GM19099 (cell line): ENCODE results near the gene TOM1L2.

ENCODE experiments used
- POLR2A ChIP-seq: IDR thresholded peaks from 3 replicates; pipeline ENCODE4 v1.6.1; 2011; ENCODE audit warnings: low read depth; ENCODE audit not compliant: insufficient read length; ENCODE audit errors: extremely low read depth

TOM1L2 gene

DNA sequence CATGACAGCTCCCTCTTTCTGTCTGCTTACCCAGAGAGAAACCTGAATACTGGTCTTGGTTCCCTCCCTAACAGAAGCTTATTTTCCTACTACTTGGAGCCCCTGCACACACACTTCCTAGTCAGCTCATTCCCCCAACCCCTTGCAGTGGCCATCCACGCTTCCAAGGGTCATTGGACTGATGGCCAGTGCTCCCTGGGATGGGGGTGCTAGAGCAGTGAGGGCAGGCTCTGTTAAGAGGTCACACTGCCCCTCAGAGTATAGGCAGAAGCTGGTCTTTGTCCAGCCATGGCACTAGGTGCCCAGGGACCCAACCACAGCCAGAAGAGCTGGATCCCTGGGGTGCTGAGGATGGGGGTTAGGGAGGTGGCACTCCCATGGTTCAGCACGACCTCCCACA, 13.0 kb upstream of the TOM1L2 start:
- no peak for TF ChIP-seq POLR2A

DNA sequence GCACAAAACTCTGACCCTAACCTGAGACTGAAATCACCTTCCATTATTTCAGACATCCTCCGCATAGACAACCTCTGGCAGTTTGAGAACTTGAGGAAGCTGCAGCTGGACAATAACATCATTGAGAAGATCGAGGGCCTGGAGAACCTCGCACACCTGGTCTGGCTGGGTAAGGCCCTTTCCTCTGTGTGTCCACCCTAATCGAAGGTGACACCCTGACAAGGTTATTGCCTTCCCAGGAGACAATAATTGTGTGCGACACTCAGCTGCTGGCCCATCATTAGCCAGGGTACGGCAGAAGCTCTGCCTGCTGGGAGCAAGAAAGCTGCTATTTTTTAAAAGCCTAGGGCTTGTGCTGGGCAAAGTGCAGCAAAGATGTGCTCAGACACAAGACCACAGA, 11.6 kb upstream of the TOM1L2 start:
- no peak for TF ChIP-seq POLR2A

DNA sequence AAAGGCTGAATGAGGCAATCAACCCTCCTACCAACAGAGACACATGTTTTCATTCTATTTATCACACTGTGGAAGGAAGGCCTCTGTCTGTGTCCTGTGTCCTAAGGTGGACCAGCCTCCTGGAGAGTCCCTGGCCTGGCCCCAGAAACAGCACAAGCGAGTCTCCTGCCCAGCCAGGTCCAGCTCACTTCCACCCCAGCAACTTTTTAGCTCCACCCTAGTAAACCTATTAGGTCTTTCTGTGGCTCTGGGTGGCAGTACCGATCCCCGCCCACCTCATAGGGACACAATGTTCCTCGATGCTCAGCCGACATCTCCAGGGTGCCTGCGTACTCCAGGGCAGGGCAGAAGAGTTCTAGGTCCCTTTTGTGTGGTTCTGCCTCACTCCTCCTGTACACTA, 11.2 kb upstream of the TOM1L2 start:
- TF ChIP-seq POLR2A = no peak

DNA sequence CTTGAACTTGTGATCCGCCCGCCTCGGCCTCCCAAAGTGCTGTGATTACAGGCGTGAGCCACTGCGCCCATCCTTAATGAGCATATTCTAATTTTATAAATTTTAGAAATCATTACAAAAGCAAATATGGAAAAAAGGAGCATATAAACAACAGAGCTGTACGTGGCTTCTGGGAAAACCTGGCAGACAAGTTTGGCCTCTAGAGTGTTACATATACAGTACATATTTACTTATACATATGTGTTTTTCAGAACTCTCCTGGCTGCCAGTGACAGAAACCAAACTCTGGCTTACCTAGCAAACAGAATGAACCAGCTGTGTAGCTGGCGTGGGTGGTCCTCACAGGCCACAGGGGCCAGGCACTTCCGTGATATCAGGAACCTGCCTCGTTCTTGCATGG, 10.6 kb upstream of the TOM1L2 start:
- no peak for TF ChIP-seq POLR2A

DNA sequence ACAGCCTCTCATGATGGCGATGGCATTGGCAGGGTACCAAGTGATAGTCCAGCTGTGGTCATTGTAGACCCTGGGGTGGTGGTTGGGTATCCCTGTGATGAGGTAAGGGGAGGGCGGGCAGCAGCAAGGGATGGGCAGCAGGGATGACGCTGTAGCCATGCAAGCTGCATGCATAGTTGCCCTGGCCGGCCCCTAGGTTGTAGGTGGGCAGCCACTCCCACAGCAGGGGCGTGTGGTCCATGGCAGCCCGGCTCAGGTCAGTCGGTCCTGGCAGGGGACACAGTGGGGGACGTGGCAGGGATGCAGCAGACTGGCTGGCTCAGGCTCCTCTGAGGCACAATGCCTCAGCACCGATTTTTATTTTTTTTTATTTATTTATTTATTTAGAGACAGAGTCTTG, 9.1 kb upstream of the TOM1L2 start:
- TF ChIP-seq POLR2A = no peak

DNA sequence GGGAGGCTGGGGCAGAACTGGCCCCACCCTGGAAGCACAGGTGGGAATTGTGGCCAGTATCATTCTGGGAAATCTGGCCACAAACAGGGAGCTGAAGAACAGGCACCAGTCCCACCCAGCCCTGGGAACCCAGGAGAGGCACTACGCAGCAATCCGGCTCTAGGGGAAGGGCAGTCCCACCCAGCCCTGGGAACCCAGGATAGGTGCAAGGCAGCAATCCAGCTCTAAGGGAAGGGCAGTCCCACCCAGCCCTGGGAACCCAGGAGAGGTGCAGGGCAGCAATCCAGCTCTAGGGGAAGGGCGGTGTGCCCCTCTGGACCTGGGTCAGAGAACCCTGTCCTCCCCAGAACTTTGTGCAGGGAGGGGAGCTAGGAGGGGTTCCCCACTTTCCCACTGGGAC, 7.6 kb upstream of the TOM1L2 start:
- TF ChIP-seq POLR2A = no peak

DNA sequence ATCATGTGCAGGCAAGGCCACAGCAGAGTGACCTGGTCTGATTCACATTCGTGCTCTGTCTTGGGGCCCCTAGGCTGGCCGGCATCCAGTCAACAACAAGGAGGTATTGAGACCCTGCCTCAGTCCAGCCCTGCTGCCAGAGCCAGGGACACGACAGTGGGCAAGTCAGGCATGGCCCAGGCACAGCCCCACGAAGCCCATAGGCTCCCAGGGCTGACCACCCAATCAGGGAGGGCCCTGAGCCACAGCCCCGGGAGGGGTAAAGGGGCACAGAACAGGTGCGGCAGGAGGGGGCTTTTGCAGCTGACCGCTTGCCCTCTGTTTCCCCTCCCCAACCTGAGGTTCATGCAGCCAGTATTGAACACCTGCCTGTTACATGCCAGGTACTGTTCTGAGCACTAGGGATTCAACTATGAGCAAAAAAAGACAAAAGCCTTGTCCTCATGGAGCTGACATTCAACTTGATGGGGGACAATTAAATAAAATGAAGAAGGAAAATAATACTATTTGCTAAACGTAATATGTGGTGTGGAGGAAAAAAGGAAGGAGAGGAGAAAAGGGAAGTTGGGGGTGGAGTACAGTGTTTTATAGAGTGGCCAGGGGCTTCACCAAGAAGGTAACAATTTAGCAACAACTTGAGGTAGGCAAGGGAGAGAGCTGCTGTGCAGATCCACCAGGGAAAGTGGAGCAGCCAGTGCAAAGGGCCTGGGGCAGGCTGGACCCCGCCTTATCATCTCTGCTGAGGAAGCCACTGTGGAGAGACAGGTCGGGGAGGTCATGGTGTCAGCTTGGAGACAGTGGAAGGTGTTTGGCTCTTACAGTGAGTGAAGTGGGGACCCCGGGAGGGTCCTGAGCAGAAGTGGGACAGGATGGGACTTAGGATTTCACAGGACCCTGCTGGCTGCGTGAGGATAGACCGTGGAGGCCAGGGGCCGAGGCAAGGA, 6.6 kb upstream of the TOM1L2 start:
- no peak for TF ChIP-seq POLR2A

DNA sequence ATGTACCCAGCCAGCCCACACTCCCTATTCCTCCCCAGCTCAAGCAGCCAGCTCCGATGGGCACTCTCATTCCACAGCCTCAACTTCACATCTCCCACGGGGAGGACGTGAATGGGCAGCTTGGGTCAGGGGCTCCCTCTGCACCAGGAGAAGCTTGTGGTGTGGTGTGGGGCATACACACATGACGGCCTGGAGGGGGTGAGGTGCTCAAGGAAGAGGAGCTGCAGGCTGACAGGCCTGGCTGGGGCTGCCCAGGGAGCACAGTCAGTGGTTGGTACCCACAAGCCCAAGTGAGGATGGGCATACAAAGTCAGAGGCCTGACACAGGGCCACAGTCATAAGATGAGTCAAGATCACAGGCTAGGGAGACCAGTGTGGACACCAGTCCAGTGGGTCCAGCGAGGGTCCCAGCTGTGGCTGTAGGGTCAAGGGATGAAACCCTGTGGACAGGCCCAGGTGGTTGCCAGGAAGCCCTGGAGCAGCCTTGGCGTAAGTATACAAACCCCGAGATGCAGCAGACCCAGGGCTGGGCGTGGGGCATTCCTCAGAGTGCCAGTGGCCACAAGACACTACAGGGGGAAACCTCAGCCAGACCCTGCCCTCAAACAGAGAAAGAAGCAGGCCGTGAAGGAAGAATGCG, 4.9 kb upstream of the TOM1L2 start:
- TF ChIP-seq POLR2A = no peak

DNA sequence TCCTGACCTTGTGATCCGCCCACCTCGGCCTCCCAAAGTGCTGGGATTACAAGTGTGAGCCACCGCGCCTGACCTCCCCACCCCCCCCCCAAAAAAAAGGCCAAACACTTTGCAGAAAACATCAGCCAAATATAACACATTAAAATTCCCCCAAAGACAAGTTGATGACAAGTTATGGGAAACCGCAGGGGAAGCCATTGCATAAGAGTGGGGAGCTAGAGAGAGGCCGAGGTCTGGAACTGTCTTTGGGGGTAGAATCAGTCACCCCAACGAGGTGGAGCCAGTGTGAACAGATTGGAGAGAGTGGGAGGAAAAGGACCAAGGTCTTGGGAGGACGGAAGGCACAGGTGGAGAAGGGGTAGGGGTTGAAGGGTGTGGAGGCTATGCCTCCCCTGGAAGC, 3.2 kb upstream of the TOM1L2 start:
- no peak for TF ChIP-seq POLR2A

DNA sequence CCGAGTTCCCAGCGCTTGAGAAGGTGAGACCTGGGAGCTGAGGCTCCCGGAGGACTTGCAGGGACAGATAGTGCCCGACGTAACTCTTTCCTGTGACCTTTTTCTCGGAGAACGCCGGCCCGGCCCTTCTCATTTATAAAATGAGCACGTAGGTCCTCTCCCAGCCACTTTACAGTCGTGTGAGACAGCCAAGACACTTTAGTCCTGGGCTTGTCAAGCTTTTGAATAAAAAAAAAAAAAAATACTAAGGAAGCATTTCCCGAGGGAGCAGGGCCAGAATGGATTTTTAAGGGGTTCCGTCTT, 703 bp upstream of the TOM1L2 start:
- no peak for TF ChIP-seq POLR2A

DNA sequence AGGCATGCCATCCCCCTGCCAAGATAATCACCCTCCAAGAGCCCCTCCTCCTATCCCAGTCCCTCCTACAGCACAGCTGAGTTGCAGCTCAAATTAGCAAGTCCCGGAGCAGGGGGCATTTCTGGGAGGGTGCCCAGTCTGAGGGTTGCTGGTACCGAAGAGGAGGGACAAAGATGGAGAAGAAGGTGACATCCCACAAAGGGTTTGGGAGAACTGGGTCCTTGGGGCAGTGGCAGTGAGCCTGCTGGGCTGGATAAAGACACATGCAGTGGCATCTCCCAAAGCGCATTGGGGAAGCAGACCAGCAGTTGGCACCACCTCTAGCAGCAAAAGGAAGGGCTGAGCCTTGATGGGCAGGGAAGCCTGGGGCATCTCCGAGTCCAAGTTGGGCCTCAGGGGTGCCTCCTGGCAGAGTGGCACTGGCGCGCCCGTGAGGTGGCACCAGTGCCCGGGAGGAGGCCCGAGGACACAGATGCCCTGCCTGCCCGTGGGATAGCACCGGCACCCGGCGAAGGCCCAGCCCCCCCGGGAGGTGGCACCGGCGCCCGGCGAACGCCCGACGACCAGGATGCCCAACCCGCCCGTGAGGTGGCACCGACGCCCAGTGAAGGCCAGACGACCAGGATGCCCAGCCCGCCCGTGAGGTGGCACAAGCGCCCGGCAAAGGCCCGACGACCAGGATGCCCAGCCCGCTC, 622 bp downstream of the TOM1L2 start:
- TF ChIP-seq POLR2A = no peak

DNA sequence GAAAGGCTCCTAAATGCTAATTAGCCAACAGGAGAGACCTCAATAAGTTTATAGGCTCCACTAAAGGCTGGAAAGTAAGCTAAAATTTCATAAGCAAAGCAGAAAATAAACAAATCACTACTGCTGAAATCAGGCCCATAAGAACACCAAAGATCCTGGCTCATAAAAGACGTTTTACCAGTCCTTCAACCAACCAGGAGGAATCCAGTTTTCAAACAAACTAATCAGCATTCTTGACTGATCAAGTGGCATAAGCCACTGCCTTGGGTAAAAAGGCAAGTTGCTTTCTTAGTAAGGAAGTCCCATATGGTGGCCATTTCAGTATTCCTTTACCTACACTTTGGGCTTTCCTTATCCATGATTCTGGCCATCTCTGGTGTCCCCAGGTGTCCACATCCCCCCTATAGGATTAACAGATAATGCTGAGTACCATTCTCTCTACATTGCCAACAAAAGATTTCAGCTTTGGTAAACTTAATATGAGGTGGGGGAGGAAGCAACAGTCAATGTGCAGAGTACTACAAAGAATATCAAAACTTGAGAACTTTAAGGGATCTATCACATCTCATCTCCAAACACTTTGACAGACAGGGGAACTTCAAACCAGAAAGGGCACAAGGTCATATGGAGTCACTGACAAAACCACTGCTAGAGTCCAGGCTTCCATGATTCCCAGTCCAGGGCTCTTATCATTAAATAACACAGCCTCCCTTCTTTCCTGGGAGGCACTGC, 1.3 kb downstream of the TOM1L2 start:
- no peak for TF ChIP-seq POLR2A

DNA sequence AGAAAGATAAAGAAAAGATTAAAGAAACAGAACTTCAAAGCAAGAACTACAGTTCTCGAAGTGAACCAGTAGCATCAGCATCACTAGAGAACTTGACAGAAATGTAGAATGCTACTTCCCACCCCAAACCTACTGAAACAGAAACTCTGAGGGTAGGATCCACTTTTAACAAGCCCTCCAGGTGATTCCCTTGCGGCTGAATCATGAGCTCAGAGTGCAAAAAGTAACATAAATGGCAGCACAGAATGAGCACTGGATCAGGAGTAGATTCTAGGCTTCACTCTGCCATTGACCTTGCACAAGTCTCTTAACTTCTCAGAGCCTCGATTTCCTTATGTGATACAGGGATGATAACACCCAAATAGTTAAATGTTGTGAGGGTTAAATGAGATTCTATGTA, 5.8 kb downstream of the TOM1L2 start:
- no peak for TF ChIP-seq POLR2A

DNA sequence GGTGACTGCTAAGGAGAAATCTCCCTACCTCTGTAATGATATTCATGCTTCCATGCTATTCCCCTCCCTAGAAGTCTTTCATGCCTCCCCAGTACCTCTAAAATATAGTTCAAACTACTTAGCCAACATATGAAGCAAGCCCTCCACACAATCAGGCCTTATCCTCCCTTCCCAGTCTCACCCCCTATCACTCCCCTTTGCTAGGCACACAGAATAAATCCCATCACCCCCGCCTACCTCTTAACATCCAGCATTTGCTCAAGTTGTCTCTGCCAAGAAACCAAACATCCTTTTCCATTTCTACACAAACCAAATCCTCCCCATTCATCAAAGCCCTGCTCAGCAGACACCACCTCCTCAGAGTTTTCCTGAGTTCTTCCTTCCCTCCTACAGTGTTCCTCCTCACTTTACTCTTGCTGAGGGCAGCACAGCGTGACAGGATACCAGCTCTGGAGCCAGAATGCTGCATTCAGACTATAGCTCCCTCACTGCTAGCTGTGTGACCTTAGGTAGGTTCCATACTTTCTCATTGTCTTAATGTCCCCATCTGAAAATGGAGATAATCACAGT, 7.0 kb downstream of the TOM1L2 start:
- no peak for TF ChIP-seq POLR2A

DNA sequence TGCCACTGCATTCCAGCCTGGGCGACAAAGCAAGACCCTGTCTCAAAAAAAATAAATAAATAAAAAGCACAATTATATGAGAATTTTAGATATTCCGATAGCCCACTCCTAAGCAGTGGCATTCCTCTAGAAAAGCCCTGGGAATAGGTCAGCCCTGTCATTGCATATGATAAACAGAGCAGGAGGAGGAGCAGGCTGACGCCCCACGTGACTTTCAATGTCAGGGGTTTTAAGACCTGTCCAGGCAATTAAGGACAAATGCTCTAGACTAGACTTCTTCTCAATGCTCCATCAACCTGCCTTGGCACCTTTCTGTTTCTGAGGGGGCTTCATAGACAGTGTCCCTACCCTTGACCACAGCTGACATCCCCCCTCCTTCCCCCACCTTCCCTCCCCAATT, 7.5 kb downstream of the TOM1L2 start:
- TF ChIP-seq POLR2A = no peak
